Activated CD4-positive, alpha-beta T cell treated with anti-CD3 and anti-CD28 coated beads, Interleukin-2, amount 50 U/mL, for 24 hours (primary cell): Measurements from ENCODE around the gene CLRN3.

Experiments used
- DNase-seq, 2 donors: peaks; one replicate each; pipeline ENCODE4 v3.0.0-alpha.2; 2020; ENCODE audit warnings: low read depth in 1 of 2, low spot score in 1 of 2

The CLRN3 gene

GRCh38 chr10:127919418-127920271 lies 26.9 kb upstream of the CLRN3 start:
- DNase-seq = no peak

- no peak for DNase-seq
These were observed 25.8 kb upstream of the CLRN3 start for GRCh38 chr10:127918572-127918971.

- no peak for DNase-seq
These were observed 24.1 kb upstream of the CLRN3 start for GRCh38 chr10:127916826-127917225.

- DNase-seq = no peak
These were observed 22.6 kb upstream of the CLRN3 start for GRCh38 chr10:127915324-127915723.

- DNase-seq = no peak
These were observed 20.6 kb upstream of the CLRN3 start for GRCh38 chr10:127913368-127913759.

- DNase-seq = no peak
These were observed 20.0 kb upstream of the CLRN3 start for GRCh38 chr10:127912607-127913367.

- DNase-seq = no peak
These were observed 19.1 kb upstream of the CLRN3 start for GRCh38 chr10:127911867-127912257.

- no peak for DNase-seq
These were observed 18.6 kb upstream of the CLRN3 start for GRCh38 chr10:127911218-127911866.

GRCh38 chr10:127910464-127910770 lies 17.7 kb upstream of the CLRN3 start:
- no peak for DNase-seq

- DNase-seq = no peak
These were observed 17.1 kb upstream of the CLRN3 start for GRCh38 chr10:127909716-127910463.

- no peak for DNase-seq
These were observed 16.2 kb upstream of the CLRN3 start for GRCh38 chr10:127908959-127909267.

GRCh38 chr10:127908106-127908958 lies 15.6 kb upstream of the CLRN3 start:
- DNase-seq = no peak

- no peak for DNase-seq
These were observed 14.8 kb upstream of the CLRN3 start for GRCh38 chr10:127907411-127908105.

- DNase-seq = peak; percentile 48 to 73
These were observed 14.0 kb upstream of the CLRN3 start, which contains the start of gene PTPRE for GRCh38 chr10:127906548-127907377. TSS of gene PTPRE (plus strand) at chr10:127907103. CDS start at chr10:128040882, 133,779 bp downstream.

- DNase-seq = no peak
These were observed 13.1 kb upstream of the CLRN3 start for GRCh38 chr10:127905848-127906261.

GRCh38 chr10:127905001-127905847 lies 12.5 kb upstream of the CLRN3 start:
- no peak for DNase-seq

- no peak for DNase-seq
These were observed 11.7 kb upstream of the CLRN3 start for GRCh38 chr10:127904311-127905000.
